ENCODE measurements around the gene MYL7. TPM values are rescaled to one million over a fixed set of nuclear protein-coding genes. Genes with fewer than 3 reads are reported as not detected.

The MYL7 gene
- polyA plus RNA-seq, 6 donors from 2014 or later, result not detected

DNA sequence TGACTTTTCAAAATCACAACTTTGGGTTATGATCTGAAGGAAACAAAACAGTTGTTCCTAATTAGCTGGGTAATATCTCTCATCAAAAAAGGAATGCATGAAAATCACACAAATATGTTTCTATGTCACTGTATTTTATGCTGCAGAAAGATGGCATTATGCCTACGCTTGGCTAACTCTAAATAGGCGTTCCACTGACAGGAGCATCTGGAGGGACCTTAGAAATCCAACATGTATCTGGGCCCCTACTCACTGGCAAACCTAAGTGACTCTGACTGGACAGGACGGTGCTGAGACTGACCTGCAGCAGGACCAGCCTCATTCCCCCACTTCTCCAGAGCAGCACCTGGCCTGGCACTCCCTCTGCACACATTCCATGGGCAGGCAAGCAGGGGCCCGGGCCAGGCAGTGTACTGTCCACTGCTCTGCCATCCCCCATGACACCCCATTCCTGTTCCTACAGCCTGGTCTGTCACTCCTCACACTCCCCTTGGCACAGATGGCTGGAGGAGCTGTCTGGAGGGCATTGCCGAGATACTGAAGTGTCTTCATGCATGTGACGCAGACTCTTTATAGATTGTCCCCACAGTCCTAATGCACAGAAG is 2.6 kb upstream of the MYL7 start:
- Mint-ChIP-seq H3K36me3 (no peaks in the 10 kb centered on the region), H3K27me3 (peaks cover 0 to 12% (median 0%) of the 10 kb centered on the region in 3 donors), H3K4me1 (peaks cover 6 to 16% (median 10%) of the 10 kb centered on the region in 3 donors), H3K4me3 (peak overlapping the region in 3 of 8 donors; percentile 0 to 50 (median 39)), H3K27ac (no peak overlapping the region), H3K9me3 (no peaks in the 10 kb centered on the region)
- no peak for ATAC-seq (ENCODE audit: low read depth in 2 of 2)
- no peak for DNase-seq

DNA sequence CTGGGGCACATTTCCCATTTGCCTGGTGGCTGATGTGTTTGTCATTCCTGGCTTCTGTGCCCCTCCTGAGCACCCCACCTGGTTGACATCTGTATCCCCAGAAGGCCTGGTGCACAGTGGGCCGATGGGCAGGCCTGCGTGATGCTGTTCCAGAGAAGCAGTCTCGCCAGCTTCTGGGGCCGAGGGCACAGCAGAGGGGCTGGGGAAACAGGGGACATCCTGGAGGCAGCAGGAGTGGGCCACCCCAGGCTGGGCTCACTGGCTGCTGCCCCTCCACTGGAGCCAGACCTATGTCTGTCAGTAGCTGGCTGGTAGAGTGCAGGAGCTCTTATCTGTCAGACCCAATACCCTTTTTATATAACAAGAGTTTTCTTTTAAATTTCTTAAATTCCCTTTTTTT is 896 bp upstream of the MYL7 start:
- Mint-ChIP-seq H3K27me3 (peaks cover 0 to 12% (median 0%) of the 10 kb centered on the region in 3 donors), H3K4me1 (peaks cover 6 to 16% (median 10%) of the 10 kb centered on the region in 3 donors), H3K9me3 (no peaks in the 10 kb centered on the region), H3K36me3 (no peaks in the 10 kb centered on the region), H3K4me3 (no peak overlapping the region), H3K27ac (no peak overlapping the region)
- ATAC-seq (ENCODE audit: low read depth in 2 of 2), result no peak
- no peak for DNase-seq

DNA sequence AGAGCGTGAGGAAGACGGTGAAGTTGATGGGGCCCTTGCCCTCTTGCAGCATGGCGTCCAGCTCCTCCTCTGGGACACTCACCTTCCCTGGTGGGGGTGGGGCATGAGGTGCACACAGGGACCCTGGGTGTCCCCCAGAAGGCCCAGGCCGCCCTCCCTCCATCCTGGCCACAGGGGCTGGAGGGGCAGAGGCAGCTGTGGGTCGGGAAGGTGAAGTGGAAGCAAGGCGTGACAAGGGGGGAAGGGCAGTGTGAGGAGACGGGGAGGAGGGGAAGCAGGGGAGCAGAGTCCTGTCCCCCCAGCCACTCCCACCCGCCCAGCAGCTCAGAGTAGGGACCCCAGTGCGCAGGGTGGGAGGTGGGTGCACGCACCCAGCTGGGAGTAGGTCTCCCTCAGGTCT is 791 bp downstream of the MYL7 start:
- ATAC-seq (ENCODE audit: low read depth in 2 of 2), result no peak
- no peaks in the 10 kb centered on the region for H3K36me3 Mint-ChIP-seq
- H3K27me3 Mint-ChIP-seq, result peaks cover 0 to 6% (median 0%) of the 10 kb centered on the region in 3 donors
- DNase-seq, result no peak
- H3K4me1 Mint-ChIP-seq, result peaks cover 4 to 5% (median 5%) of the 10 kb centered on the region in 3 donors
- peak overlapping the region in 1 of 8 donors; percentile 61 for H3K4me3 Mint-ChIP-seq
- peak overlapping the region in 1 of 6 donors; percentile 36 for H3K27ac Mint-ChIP-seq
- H3K9me3 Mint-ChIP-seq, result no peaks in the 10 kb centered on the region

DNA sequence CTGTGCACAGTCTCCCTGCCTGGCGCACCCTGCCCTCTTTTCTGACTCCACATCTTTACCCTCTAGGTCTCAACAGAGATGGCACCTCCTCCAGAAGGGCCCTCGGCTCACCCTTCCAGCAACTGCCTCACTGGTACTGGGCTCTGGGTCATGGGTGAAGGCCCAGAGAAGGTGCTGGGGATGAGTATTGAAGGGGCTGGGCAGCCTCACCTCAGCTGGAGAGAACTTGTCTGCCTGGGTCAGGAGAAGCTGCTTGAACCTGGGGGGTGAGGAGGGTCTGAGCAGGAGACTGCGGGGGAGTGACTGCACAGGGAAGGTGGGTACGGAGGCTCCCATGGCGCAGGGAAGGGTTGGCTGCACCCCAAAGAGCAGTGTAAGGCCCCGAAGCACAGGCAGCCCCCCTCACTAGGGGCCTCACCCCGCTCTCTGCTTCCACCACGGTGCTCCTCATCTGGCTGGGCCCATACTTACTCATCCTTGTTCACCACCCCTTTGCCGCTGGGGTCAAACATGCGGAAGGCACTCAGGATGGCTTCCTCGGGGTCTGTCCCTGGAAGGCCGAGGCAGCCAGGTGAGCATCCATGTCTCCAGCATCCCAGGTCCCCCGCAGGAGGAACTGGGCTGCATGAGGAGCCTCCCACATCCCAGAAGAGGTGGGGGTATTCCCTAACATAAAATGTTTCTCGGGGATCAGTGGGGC is 1.7 kb downstream of the MYL7 start:
- no peaks in the 10 kb centered on the region for H3K4me1 Mint-ChIP-seq
- no peak for DNase-seq
- no peak overlapping the region for H3K4me3 Mint-ChIP-seq
- no peak for ATAC-seq (ENCODE audit: low read depth in 2 of 2)
- no peak overlapping the region for H3K27ac Mint-ChIP-seq
- H3K9me3 Mint-ChIP-seq, result no peaks in the 10 kb centered on the region
- H3K27me3 Mint-ChIP-seq, result no peaks in the 10 kb centered on the region
- no peaks in the 10 kb centered on the region for H3K36me3 Mint-ChIP-seq

DNA sequence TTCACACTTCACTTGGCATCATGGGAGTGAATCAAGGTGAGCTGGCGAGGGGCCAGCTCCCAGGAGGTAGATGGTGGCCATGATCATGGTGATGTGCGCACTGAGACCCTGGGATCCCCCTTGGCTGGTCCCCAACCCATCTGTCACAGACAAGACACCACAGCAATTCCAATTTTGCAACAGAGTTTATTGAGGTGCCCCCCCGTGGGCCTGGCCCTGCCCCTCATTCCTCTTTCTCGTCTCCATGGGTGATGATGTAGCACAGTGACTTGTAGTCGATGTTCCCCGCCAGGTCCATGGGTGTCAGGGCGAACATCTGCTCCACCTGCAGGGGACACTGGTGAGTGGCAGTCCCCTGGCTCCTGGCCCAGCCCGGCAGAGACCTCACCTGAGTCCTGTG is 2.4 kb downstream of the MYL7 start:
- DNase-seq, result no peak
- Mint-ChIP-seq H3K36me3 (no peaks in the 10 kb centered on the region), H3K4me3 (no peak overlapping the region), H3K27ac (peak overlapping the region in 1 of 6 donors; percentile 33), H3K9me3 (no peaks in the 10 kb centered on the region), H3K4me1 (no peaks in the 10 kb centered on the region), H3K27me3 (no peaks in the 10 kb centered on the region)
- ATAC-seq (ENCODE audit: low read depth in 2 of 2), result no peak

DNA sequence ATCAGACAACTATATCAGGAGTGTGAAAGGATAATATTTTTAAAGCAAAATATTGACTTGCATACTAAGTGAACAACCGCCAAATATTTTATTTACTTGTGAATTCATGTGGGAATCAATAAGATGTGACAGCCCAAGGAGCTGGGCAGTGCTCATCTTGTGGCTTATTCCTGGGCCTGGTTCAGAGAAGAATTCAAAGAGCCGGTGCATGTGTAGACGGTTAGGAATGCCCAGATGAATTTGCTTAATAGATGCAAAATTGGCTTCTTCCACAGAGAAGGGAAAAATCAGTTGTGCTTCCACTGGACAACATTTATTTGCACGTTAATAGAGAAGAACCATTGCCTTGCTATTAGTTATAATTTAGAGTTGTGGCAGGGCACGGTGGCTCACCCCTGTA is 4.4 kb downstream of the MYL7 start:
- Mint-ChIP-seq H3K4me1 (no peaks in the 10 kb centered on the region), H3K27me3 (no peaks in the 10 kb centered on the region), H3K27ac (peak overlapping the region in 1 of 6 donors; percentile 78), H3K36me3 (no peaks in the 10 kb centered on the region), H3K9me3 (no peaks in the 10 kb centered on the region), H3K4me3 (no peak overlapping the region)
- ATAC-seq (ENCODE audit: low read depth in 2 of 2) (no peak), DNase-seq (no peak)

DNA sequence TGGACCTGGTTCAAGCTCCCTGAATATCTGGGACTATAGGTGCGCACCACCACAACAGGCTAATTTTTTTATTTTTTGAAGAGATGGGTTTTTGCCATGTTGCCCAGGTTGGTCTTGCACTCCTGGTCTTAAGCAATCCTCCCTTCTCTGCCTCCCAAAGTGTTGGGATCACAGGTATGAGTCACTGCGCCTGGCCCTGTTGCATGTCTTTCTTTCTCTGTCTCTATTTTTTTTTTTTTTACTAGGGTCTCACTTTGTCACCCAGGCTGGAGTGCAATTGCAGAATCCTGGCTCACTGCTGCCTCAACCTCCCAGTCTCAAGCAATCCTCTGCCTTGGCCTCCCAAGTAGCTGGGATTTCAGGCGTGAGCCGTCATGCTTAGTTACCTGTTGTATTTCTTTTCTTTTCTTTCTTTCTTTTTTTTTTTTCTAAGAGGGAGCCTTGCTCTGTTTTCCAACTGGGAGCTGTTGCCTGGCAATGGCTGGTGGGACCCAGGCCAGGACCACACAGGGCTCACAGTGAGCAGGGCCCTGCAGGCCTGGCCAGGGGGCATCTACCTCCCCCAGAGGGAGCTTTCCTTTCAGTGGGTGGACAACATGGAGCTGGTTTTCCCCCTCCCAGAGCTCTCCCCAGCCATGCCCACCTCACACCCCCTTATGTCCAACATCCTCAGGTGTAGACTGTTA is 6.0 kb downstream of the MYL7 start:
- Mint-ChIP-seq H3K36me3 (no peaks in the 10 kb centered on the region), H3K27me3 (no peaks in the 10 kb centered on the region), H3K9me3 (no peaks in the 10 kb centered on the region), H3K4me3 (no peak overlapping the region), H3K27ac (peak overlapping the region in 2 of 6 donors; percentile 68 to 87), H3K4me1 (no peaks in the 10 kb centered on the region)
- no peak for ATAC-seq (ENCODE audit: low read depth in 2 of 2)
- no peak for DNase-seq

DNA sequence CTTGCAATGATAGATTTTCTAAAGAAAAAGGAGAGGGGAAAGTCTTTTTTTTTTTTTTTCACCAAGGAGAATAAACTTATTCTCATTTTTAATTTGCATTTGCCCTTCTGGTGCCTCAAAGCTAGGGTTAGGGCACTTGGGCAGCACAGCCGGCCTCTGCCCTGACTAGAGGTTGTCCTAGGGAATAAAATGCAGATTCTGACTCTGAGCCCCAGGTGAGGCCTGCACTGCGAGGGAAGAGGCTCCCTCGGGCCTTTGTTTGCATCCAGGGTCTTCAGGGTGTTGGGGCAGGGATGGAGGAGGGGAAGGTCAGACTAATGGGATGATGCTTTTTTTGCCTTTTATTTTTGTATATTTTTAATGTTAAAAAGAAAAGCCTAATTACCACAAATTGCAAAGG is 7.8 kb downstream of the MYL7 start:
- no peaks in the 10 kb centered on the region for H3K4me1 Mint-ChIP-seq
- H3K27me3 Mint-ChIP-seq, result no peaks in the 10 kb centered on the region
- H3K4me3 Mint-ChIP-seq, result no peak overlapping the region
- H3K9me3 Mint-ChIP-seq, result no peaks in the 10 kb centered on the region
- H3K36me3 Mint-ChIP-seq, result no peaks in the 10 kb centered on the region
- H3K27ac Mint-ChIP-seq, result no peak overlapping the region
- ATAC-seq (ENCODE audit: low read depth in 2 of 2), result no peak
- no peak for DNase-seq

DNA sequence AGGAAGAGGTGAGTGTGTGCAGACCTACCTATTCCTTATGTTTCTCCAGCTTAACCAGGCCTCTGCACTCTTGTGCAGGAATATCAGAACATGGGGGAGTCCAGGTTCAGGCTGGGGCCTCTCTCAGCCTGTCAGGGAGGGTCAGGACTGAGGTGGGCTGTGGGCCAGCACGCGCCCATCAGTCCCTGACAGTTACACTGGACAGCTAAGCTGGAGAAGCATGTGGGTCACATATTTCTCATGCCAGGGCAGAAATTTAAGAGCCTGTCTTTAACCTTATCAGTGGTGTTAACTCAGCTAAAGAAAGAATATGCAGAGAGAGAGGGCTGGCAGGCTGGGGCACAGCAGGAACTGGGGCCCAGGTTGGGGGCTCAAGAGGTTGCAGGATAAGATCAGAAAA is 9.1 kb downstream of the MYL7 start:
- no peak overlapping the region for H3K4me3 Mint-ChIP-seq
- peaks cover 5 to 11% (median 9%) of the 10 kb centered on the region in 7 donors for H3K9me3 Mint-ChIP-seq
- no peak overlapping the region for H3K27ac Mint-ChIP-seq
- DNase-seq, result no peak
- H3K27me3 Mint-ChIP-seq, result no peaks in the 10 kb centered on the region
- peaks cover 0 to 8% of the 10 kb centered on the region in 2 donors for H3K36me3 Mint-ChIP-seq
- H3K4me1 Mint-ChIP-seq, result no peaks in the 10 kb centered on the region
- no peak for ATAC-seq (ENCODE audit: low read depth in 2 of 2)

DNA sequence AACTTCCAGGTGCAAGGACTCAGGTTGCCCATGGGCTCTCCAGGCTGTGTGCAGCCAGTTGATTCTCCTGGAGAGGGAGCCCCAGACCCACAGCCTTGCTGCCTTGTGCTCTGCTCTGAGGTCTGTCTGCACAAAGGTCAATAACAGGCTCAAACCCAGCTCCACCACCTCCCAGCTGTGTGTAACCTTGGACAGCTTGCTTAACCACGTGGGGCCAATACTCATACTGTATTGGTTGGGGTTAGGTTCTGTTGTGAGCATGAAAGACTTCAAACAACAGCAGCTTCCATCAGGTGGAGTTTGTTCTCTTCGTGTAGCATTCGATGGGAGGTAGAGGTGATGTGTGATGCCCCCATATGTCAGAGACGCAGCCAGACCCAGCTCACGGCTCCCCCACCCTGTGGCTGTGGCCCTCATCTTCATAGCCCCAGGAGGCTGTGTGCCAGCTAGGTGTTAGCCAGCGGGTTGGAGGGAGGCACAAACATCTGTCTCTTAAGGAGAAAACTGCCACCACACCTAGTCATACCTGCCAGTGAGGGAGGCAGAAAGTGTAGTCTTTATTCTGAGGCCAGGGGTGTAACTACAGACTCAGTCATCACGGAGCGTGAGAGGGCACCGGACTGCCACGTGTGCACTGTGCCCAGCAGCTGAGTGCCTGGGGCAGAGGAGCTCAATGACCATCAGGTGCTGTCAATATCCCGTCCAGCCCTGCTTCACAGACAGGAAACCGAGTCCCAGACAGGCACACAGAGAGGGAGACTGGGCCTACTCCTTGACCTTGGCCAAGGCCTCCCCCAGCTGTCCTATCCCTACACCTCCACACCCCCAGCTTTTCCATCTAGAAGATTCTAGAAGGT is 9.7 kb downstream of the MYL7 start:
- Mint-ChIP-seq H3K4me1 (no peaks in the 10 kb centered on the region), H3K4me3 (no peak overlapping the region), H3K27ac (peak overlapping the region in 1 of 6 donors; percentile 73), H3K27me3 (no peaks in the 10 kb centered on the region), H3K9me3 (peaks cover 5 to 16% (median 9%) of the 10 kb centered on the region in 7 donors), H3K36me3 (peaks cover 0 to 8% of the 10 kb centered on the region in 2 donors)
- no peak for DNase-seq
- no peak for ATAC-seq (ENCODE audit: low read depth in 2 of 2)

DNA sequence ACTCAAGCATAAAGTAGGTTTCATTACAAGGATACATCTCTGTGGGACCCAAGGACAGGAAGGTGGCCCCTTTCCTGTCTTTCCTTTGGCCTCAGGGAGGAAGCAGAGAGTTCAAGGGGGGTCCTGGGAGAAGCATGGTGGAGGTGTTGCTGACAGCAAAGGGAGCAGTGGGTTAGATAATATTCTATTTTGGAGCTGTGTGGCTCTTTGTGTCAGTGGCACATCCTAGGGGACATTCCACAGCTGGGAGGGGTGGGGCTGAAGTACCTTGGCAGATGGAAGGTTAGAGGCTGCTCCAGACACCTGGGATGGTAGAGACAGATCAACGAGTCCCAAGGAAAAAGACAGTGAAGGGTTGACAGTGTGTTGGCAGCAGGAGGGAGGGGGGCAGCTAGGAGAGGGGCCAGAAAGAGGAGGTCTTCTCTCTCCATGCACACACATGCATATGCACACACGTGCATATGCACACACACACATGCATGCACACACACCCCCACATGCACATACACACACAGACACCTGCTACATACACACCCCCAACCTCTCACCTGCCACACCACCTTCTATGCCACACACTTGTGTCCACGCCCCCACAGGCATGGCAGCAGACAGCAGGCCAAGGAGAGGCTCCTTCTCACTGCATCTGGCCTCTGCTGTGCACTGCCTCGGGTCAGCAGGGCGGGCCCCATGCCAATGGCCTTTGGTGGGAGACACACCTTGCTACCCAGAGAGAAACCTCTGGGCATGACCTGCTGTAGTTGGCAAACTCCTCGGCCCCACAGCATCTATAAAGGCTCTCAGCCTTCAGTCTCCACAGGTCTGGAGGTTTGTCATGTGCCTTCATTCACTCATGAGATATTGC is 12.2 kb downstream of the MYL7 start:
- DNase-seq (no peak), ATAC-seq (ENCODE audit: low read depth in 2 of 2) (no peak)
- peaks cover 5 to 16% (median 9%) of the 10 kb centered on the region in 7 donors for H3K9me3 Mint-ChIP-seq
- peak overlapping the region in 1 of 6 donors; percentile 76 for H3K27ac Mint-ChIP-seq
- H3K4me3 Mint-ChIP-seq, result no peak overlapping the region
- H3K4me1 Mint-ChIP-seq, result peaks cover 3 to 5% (median 4%) of the 10 kb centered on the region in 3 donors
- H3K27me3 Mint-ChIP-seq, result no peaks in the 10 kb centered on the region
- H3K36me3 Mint-ChIP-seq, result peaks cover 0 to 8% of the 10 kb centered on the region in 2 donors

DNA sequence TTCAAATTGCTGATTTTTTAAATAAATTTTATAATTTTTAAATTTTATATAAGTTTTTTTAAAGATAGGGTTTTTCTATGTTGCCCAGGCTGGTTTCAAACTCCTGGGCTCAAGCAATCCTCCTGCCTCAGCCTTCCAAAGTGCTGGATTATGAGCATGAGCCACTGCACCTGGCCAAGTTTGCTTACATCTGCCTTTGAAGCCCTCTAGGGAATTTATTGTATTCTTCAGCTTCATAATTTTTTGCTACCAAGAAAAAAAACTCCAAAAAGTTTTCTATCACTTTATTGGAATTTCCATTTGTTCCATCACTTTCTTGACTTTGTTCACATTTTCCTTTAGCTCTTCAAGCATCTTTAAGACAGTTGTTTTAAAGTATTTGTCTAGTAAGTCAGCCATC is 14.0 kb downstream of the MYL7 start:
- Mint-ChIP-seq H3K27me3 (no peaks in the 10 kb centered on the region), H3K4me1 (peaks cover 14 to 15% (median 15%) of the 10 kb centered on the region in 3 donors), H3K27ac (no peak overlapping the region), H3K4me3 (peak overlapping the region in 1 of 8 donors; percentile 42), H3K9me3 (peaks cover 5 to 16% (median 9%) of the 10 kb centered on the region in 7 donors), H3K36me3 (peaks cover 0 to 8% of the 10 kb centered on the region in 2 donors)
- no peak for DNase-seq
- no peak for ATAC-seq (ENCODE audit: low read depth in 2 of 2)

All from naive B cell (primary cell).